ENCODE data around the gene DAPK1.

Gene DAPK1

DNA sequence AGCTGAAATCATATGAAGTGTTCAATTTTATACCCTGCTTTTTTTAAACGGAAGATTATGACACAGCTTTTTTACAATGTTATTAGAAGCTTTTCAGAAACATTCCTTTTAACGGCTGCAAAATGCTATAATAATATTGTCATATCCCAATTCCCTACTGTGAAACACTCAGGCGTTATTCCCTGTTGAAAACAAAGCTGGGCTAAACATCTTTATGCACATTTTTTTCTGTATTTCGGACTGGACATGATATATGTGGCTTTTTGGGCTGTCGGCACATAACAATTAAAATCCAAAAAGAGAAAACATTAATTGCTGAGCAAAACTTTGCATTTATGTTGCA, 216.3 kb downstream of the DAPK1 start:
- H3K4me3 ChIP-seq (replicated peaks; ENCODE audit: low read depth, low read length) = peak overlapping the region; percentile 34
- no peak for DNase-seq (ENCODE audit: extremely low read depth, low read depth)
- TF ChIP-seq, protein P1, sequence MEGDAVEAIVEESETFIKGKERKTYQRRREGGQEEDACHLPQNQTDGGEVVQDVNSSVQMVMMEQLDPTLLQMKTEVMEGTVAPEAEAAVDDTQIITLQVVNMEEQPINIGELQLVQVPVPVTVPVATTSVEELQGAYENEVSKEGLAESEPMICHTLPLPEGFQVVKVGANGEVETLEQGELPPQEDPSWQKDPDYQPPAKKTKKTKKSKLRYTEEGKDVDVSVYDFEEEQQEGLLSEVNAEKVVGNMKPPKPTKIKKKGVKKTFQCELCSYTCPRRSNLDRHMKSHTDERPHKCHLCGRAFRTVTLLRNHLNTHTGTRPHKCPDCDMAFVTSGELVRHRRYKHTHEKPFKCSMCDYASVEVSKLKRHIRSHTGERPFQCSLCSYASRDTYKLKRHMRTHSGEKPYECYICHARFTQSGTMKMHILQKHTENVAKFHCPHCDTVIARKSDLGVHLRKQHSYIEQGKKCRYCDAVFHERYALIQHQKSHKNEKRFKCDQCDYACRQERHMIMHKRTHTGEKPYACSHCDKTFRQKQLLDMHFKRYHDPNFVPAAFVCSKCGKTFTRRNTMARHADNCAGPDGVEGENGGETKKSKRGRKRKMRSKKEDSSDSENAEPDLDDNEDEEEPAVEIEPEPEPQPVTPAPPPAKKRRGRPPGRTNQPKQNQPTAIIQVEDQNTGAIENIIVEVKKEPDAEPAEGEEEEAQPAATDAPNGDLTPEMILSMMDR (IDR thresholded peaks at IDR 0.05; ENCODE audit: low read depth, low read length, missing control alignments) = no peak

DNA sequence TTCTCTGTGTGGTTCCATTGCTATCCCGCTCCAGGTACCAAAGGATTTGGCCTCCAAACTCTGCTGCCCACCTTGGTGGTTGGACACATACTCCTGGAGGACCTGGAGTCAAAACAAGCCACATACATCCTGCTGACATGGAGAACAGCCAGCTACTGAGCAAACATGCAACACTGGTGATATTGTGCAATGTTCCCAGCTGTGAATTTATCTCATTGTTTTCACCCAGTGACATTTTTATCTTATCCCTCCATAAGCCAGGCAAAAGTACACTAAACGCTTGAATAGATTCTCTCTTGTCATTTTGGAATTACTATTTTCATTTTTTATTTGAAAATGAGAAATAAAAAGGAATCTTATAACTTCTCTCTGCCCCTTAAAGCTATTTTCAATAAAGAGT, 217.2 kb downstream of the DAPK1 start:
- DNase-seq (ENCODE audit: extremely low read depth, low read depth) = peak; percentile 16
- no peak overlapping the region for H3K4me3 ChIP-seq (replicated peaks; ENCODE audit: low read depth, low read length)
- TF ChIP-seq, protein P1 (IDR thresholded peaks at IDR 0.05; ENCODE audit: low read depth, low read length, missing control alignments) = no peak

DNA sequence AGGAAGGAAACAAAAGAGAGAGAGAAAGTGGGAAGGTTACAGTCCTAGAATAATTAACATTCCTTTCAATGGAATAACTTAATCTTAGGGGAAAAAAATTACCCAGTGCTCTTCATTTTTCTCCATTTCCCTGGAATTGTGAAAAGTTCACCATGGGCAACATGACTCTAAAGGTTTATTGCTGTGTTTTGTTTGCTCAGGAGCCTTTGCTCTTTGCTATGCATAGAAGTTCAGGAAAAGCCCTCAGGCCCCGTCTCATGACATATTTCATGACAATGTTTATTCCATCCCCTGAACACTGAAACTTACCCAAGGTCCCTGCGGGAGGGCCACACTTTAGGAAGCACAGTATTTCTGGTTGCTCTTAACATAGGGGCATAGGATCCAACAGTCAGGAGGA, 218.5 kb downstream of the DAPK1 start:
- DNase-seq (ENCODE audit: extremely low read depth, low read depth) = no peak
- H3K4me3 ChIP-seq (replicated peaks; ENCODE audit: low read depth, low read length) = no peak overlapping the region
- TF ChIP-seq, protein P1 (IDR thresholded peaks at IDR 0.05; ENCODE audit: low read depth, low read length, missing control alignments) = no peak

DNA sequence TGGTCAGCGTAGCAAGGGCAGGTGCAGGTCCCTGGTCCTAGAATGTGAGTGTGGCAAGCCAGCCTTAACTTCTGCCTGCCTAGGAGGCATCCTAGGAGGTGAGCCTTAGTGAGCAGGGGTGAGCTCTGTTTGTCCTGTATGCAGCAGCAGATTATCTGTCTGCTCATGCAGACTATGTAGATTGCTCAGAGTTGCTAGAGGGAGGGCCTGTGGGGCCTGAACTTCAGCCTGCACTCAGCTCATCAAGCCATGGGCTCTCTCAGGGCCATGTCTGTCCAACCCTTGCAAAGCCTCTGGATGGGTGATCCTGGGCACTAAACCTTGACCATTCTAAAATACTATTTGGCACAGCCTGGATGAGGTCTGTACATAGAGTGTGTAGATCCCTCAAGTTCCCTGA, 219.8 kb downstream of the DAPK1 start:
- no peak for DNase-seq (ENCODE audit: extremely low read depth, low read depth)
- no peak overlapping the region for H3K4me3 ChIP-seq (replicated peaks; ENCODE audit: low read depth, low read length)
- TF ChIP-seq, protein P1 (IDR thresholded peaks at IDR 0.05; ENCODE audit: low read depth, low read length, missing control alignments) = no peak

DNA sequence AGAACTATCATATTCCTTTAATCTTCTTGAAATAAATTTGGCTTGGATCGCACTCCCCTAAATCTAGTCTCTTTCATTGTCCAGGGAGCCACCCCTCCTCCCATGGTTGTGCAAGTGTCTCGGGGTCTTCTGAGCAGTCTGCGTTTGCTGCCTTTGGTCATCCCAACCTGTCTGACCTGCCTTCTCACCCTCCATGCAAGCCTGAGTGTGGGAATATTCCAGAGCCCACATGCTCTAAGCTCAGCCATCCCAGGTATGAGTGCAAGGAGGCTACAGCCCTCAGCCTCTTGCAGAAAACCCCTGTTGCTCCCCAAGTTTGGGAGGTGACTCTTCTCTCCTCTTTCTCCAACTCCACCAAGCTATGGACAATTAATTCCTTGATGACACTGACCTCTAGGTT, 220.6 kb downstream of the DAPK1 start:
- H3K4me3 ChIP-seq (replicated peaks; ENCODE audit: low read depth, low read length) = no peak overlapping the region
- TF ChIP-seq, protein P1 (IDR thresholded peaks at IDR 0.05; ENCODE audit: low read depth, low read length, missing control alignments) = no peak
- no peak for DNase-seq (ENCODE audit: extremely low read depth, low read depth)

DNA sequence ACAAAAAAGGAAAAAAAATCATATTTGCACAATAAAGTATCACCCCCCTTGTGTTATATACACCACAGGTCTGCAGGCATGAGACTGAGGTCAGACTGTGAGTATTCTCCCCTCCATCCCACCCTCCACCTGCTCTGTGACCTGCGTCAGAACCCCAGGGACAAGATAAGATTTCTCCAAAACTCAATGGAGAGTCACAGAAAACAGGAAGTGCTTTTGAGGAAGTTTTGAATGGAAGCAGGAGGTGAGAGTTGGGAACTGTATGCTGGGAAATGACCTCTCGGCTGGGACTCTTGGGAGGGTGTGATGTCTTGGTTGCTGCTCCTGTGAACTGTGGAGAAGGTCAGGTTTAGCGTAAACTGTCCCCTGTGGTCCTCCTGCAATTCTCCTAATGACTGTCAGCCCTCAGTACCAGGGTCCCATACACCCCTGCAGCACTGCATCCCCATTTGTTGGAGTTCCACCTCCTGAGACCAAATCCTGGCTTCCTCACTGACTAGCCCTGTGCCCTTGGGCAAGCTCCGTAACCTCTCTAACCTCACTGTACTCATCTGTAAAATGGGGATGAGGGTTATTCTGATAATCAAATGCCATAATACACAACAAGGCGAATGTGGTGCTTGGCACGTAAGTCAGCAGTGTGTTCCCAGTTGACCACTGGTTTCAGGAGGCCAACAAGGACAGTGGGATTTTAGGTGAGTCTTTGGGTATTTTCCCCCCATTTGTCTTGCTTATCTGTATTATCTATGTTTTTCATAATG, 221.4 kb downstream of the DAPK1 start:
- DNase-seq (ENCODE audit: extremely low read depth, low read depth) = no peak
- H3K4me3 ChIP-seq (replicated peaks; ENCODE audit: low read depth, low read length) = no peak overlapping the region
- TF ChIP-seq, protein P1 (IDR thresholded peaks at IDR 0.05; ENCODE audit: low read depth, low read length, missing control alignments) = no peak

DNA sequence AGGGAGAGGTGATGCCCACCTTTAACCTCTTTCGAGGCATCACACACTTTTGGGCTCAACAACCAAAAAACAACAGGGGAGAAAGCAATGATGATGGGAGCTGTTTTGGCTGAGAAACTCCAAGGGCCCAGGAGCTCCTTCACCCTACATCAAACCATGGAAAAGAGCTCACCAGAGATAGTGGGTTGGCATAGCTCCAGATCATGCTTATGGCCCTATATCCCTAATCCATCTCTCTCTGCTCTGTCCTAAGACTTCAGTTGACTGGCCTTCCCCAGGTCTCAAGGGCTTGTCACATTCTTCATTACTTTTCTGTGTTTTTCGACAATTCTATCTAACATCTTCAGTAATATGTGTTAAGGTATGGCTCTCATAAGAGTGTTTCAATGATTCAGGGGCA, 222.5 kb downstream of the DAPK1 start:
- TF ChIP-seq, protein P1 (IDR thresholded peaks at IDR 0.05; ENCODE audit: low read depth, low read length, missing control alignments) = no peak
- H3K4me3 ChIP-seq (replicated peaks; ENCODE audit: low read depth, low read length) = no peak overlapping the region
- DNase-seq (ENCODE audit: extremely low read depth, low read depth) = no peak

Data from HFF-Myc (cell line).